Heart left ventricle (tissue), 13 donors: ENCODE results near the gene PROSER3.

Experiments
- CTCF ChIP-seq, 12 donors: fragments of 200-600 bp; sonication (generic) in 4 of 12; IDR thresholded peaks; one replicate each; pipeline versions ENCODE4 v1.5.0 to v1.8.0; 2018 to 2022; ENCODE audit warnings: antibody characterized with exemption in 12 of 12, mild to moderate bottlenecking in 5 of 12
- POLR2A ChIP-seq, 2 donors: fragments of 450-650 bp; IDR thresholded peaks; one replicate each; pipeline ENCODE4 v1.6.1; 2017; ENCODE audit warnings: antibody characterized with exemption in 2 of 2, mild to moderate bottlenecking in 2 of 2, moderate library complexity in 2 of 2
- donor health status: ischemic (EF 13 %, LVEDD 7.1; RV severe dilation, severe dysfunction).
- donor health status: DM: no; HTN: yes; CAD: no.
- donor health status: DM: no; HTN: no; CAD: no.
- donor health status: ischemic (EF 25% LVEDD 6.9; RV normal size, moderate dysfunction).
- donor health status: ischemic (EF 25% LVEDD 5.7; RV mildly dilated, moderate dysfunction).
- donor health status: ischemic (EF 35%, LVEDD 5.7; RV mildly dilated, moderate dysfunction).
- donor health status: nonischemic (EF 11% LVEDD 7.7; RV severe dilation, severe dysfunction).
- donor health status: DM: yes; HTN: yes; CAD: no.
- donor health status: PGD.
- donor health status: ischemic (EF 29% LVEDD 5.4; RV normal size, mild dysfunction).
- donor health status: nonischemic (EF 23%, LVEDD 6.1; RV moderate dilation, normal function).

- TF ChIP-seq CTCF (IDR thresholded peaks at IDR 0.05) (no peak), POLR2A (IDR thresholded peaks at IDR 0.05) (no peak)
Measured at GRCh38 chr19:35738021-35738886, 19.7 kb upstream of the PROSER3 start.
